ENCODE results near the gene SLC35F3. TPM values are rescaled to one million over a fixed set of nuclear protein-coding genes. Genes with fewer than 3 reads are reported as not detected.
A peak's percentile ranks its signal among the peaks of the same experiment; 100 is the strongest.
"Not testable (repeated sequence)": the region's sequence is repeated elsewhere in the genome, so short reads cannot be mapped to it uniquely, and the experiment has no call there.

The SLC35F3 gene
- total RNA-seq, 1 experiment from 2014 or later: 19.1 TPM

DNA sequence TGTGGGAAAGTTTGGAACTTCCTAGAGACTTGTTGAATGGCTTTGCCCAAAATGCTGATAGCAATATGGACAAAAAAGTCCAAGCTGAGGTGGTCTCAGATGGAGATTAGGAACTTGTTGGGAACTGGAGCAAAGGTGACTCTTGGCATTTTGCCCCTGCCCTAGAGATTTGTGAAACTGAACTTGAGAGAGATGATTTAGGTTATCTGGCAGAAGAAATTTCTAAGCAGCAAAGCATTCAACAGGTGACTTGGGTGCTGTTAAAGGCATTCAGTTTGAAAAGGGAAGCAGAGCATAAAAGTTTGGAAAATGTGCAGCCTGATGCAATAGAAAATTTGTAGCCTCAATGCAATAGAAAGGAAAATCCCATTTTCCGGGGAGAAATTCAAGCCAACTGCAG lies 306.0 kb downstream of the SLC35F3 start:
- DNase-seq (ENCODE audit: low read depth, low spot score); POLR2A ChIA-PET; H3K27ac ChIP-seq (ENCODE audit: low read length); ATAC-seq; in situ Hi-C loops (cut with HindIII; ENCODE audit: low pct_unique_long_range_greater_than_20kb, low sequenced_read_pairs); H3K36me3 ChIP-seq (ENCODE audit: control insufficient read depth, insufficient read depth, low read length); H3K9me3 ChIP-seq (ENCODE audit: control insufficient read depth, insufficient read depth, low read depth, low read length); BruUV-seq (replicated peaks); H3K27me3 ChIP-seq (ENCODE audit: control insufficient read depth, insufficient read depth, low read length); CTCF ChIA-PET; H3K4me3 ChIP-seq (ENCODE audit: low read depth in 2 of 2, low read length in 2 of 2): not testable (repeated sequence)
- peaks cover 12% of the 10 kb centered on the region for H3K4me1 ChIP-seq (ENCODE audit: control insufficient read depth, insufficient read depth, low read length)
- intact Hi-C loops (cut with micrococcal nuclease; ENCODE audit: unreplicated experiment): loop anchor here (5.0 kb wide), 1 partner anchor 97 kb away; no protein-coding TSS in a partner anchor

DNA sequence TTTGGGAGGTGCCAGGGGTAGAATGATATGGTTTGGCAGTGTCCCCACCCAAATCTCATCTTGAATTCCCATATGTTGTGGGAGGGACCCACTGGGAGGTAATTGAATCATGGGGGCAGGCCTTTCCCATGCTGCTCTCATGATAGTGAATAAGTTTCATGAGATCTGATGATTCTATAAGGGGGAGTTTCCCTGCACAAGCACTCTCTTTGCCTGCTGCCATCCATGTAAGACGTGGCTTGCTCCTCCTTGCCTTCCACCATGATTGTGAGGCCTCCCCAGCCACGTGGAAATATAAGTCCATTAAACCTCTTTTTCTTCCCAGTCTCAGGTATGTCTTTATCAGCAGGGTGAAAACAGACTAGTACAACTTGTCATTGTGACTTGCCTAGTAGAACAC lies 307.4 kb downstream of the SLC35F3 start:
- H3K4me3 ChIP-seq (ENCODE audit: low read depth in 2 of 2, low read length in 2 of 2); BruUV-seq (replicated peaks); H3K9me3 ChIP-seq (ENCODE audit: control insufficient read depth, insufficient read depth, low read depth, low read length); CTCF ChIA-PET; in situ Hi-C loops (cut with HindIII; ENCODE audit: low pct_unique_long_range_greater_than_20kb, low sequenced_read_pairs); H3K27me3 ChIP-seq (ENCODE audit: control insufficient read depth, insufficient read depth, low read length); H3K36me3 ChIP-seq (ENCODE audit: control insufficient read depth, insufficient read depth, low read length); ATAC-seq; DNase-seq (ENCODE audit: low read depth, low spot score); H3K27ac ChIP-seq (ENCODE audit: low read length); POLR2A ChIA-PET: not testable (repeated sequence)
- H3K4me1 ChIP-seq (ENCODE audit: control insufficient read depth, insufficient read depth, low read length): peaks cover 19% of the 10 kb centered on the region
- intact Hi-C loops (cut with micrococcal nuclease; ENCODE audit: unreplicated experiment): loop anchor here (5.0 kb wide), 1 partner anchor 95 kb away; no protein-coding TSS in a partner anchor

DNA sequence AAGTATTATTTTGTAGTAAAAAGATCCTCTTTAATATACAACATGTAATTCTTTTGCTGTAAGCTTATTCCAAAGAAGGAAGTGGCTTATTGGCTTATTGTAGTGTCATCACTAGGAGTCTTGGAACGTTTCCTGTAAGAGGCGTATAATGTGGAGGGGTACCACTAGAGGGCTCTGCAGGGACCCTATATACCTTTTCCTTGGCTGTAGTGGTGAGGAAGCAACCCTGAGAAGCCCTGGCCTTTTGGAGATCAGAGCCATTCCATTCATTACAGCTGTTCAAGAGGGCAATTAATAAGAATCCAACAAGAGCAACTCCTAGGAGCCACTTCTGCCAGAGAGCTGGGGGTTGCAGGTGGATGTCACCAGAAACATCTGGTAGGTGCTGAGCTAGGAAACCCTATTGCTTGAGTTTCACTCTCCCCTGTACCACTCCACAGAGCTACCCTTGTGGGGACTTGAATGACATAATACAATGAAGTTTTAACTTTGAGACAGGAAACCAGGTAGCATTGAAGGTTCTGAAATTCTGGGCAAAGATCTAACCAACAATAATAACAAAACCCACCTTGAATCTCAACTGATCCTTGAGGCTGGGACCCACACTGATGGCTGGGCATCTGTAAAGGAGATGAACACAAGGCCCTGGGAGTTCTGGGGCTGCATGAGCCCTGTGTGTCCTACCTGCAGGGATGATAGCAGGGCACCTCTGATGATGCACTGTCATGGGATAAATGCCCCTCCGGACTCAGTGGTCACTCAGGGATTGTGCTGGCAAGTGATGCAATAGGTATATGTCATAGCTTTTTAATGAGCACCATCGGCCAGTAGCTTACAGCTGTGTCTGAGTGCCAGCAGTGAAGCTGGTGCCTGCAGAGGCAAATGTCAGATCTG lies 308.5 kb downstream of the SLC35F3 start:
- ChIA-PET POLR2A (interaction anchor here (0.6 kb wide), 1 partner anchor 217 kb away, joined by 3 read pairs; no protein-coding TSS in a partner anchor), CTCF (interaction anchor here (1.2 to 2.0 kb wide), 2 partner anchors 26 to 97 kb away, joined by 3 to 9 read pairs; no protein-coding TSS in a partner anchor)
- H3K36me3 ChIP-seq (ENCODE audit: control insufficient read depth, insufficient read depth, low read length): no peaks in the 10 kb centered on the region
- DNase-seq (ENCODE audit: low read depth, low spot score) (peak; percentile 24), ATAC-seq (peak; percentile 62)
- no peaks in the 10 kb centered on the region for H3K9me3 ChIP-seq (ENCODE audit: control insufficient read depth, insufficient read depth, low read depth, low read length)
- TF ChIP-seq POLR2AphosphoS5 (IDR thresholded peaks at IDR 0.05; ENCODE audit: low read depth, low read length): no peak
- TF ChIP-seq, protein P1, sequence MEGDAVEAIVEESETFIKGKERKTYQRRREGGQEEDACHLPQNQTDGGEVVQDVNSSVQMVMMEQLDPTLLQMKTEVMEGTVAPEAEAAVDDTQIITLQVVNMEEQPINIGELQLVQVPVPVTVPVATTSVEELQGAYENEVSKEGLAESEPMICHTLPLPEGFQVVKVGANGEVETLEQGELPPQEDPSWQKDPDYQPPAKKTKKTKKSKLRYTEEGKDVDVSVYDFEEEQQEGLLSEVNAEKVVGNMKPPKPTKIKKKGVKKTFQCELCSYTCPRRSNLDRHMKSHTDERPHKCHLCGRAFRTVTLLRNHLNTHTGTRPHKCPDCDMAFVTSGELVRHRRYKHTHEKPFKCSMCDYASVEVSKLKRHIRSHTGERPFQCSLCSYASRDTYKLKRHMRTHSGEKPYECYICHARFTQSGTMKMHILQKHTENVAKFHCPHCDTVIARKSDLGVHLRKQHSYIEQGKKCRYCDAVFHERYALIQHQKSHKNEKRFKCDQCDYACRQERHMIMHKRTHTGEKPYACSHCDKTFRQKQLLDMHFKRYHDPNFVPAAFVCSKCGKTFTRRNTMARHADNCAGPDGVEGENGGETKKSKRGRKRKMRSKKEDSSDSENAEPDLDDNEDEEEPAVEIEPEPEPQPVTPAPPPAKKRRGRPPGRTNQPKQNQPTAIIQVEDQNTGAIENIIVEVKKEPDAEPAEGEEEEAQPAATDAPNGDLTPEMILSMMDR (IDR thresholded peaks at IDR 0.05): peak; percentile 80
- H3K27me3 ChIP-seq (ENCODE audit: control insufficient read depth, insufficient read depth, low read length): no peaks in the 10 kb centered on the region
- peaks cover 16% of the 10 kb centered on the region for H3K4me1 ChIP-seq (ENCODE audit: control insufficient read depth, insufficient read depth, low read length)
- BruUV-seq (replicated peaks): no TSS peak
- H3K27ac ChIP-seq (ENCODE audit: low read length): no peak overlapping the region
- in situ Hi-C loops (cut with HindIII; ENCODE audit: low pct_unique_long_range_greater_than_20kb, low sequenced_read_pairs) (no loop called here), intact Hi-C loops (cut with micrococcal nuclease; ENCODE audit: unreplicated experiment) (loop anchor here (5.0 kb wide), 1 partner anchor 94 kb away; no protein-coding TSS in a partner anchor)
- no peak overlapping the region for H3K4me3 ChIP-seq (ENCODE audit: low read depth in 2 of 2, low read length in 2 of 2)

DNA sequence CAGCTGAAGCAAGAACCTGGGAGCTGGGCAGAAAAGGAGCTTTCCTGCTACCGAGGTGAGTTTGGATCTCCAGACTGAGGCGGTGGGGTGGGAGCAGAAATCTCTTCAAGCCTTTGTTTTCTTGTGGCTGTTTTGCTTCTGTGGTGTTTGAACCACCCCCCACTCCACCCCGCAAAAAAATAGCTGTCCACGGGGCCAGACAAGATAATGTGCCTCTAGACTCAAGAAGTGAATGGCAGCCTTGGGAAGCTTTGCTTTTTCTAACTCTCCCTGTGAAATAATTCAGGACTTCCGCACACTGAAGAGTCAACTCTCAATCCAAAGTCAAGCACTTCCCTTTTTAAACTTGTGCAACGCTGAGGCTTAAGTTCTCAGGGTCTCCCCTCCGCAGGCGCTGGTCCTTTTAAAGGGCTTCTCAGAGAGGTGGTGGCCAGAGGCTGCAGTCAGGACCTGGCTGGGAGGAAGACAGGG lies 309.2 kb downstream of the SLC35F3 start:
- CTCF ChIA-PET: interaction anchor here (1.2 to 2.0 kb wide), 2 partner anchors 26 to 96 kb away, joined by 3 to 9 read pairs; no protein-coding TSS in a partner anchor
- intact Hi-C loops (cut with micrococcal nuclease; ENCODE audit: unreplicated experiment) (loop anchor here (5.0 kb wide), 1 partner anchor 94 kb away; no protein-coding TSS in a partner anchor), in situ Hi-C loops (cut with HindIII; ENCODE audit: low pct_unique_long_range_greater_than_20kb, low sequenced_read_pairs) (no loop called here)
- Histone ChIP-seq H3K27me3 (ENCODE audit: control insufficient read depth, insufficient read depth, low read length) (no peaks in the 10 kb centered on the region), H3K4me3 (ENCODE audit: low read depth in 2 of 2, low read length in 2 of 2) (peak overlapping the region; percentile 20 to 32), H3K4me1 (ENCODE audit: control insufficient read depth, insufficient read depth, low read length) (peaks cover 16% of the 10 kb centered on the region), H3K27ac (ENCODE audit: low read length) (no peak overlapping the region), H3K36me3 (ENCODE audit: control insufficient read depth, insufficient read depth, low read length) (no peaks in the 10 kb centered on the region), H3K9me3 (ENCODE audit: control insufficient read depth, insufficient read depth, low read depth, low read length) (no peaks in the 10 kb centered on the region)
- DNase-seq (ENCODE audit: low read depth, low spot score) (no peak), ATAC-seq (no peak)
- TF ChIP-seq, protein P1 (IDR thresholded peaks at IDR 0.05): no peak
- no peak for TF ChIP-seq TCF7L2 (IDR thresholded peaks at IDR 0.05; ENCODE audit: low read depth, low read length)
- no TSS peak for BruUV-seq (replicated peaks)
- POLR2A ChIA-PET: no interaction called here
